CD14-positive monocyte (primary cell): ENCODE measurements around the gene ZC3HAV1L. TPM values are rescaled to one million over a fixed set of nuclear protein-coding genes. Genes with fewer than 3 reads are reported as not detected.

ENCODE experiments used
- DNase-seq, 3 donors: peaks; one replicate each; pipeline ENCODE4 v3.0.0-alpha.2; 2011 to 2022
- H2AFZ ChIP-seq: 2 replicates; pipeline ENCODE4 v1.6.0; 2012; ENCODE audit warnings: mild to moderate bottlenecking, low read depth, low read length, inconsistent platforms; ENCODE audit not compliant: insufficient read depth, poor library complexity, severe bottlenecking
- H3K27ac ChIP-seq, 2 donors: 1 replicate in 1 of 2; 2 replicates in 1 of 2; pipeline ENCODE4 v1.5.1; 2012 to 2013; ENCODE audit warnings: low read length in 2 of 2, control low read depth in 1 of 2, inconsistent platforms in 1 of 2, low read depth in 1 of 2, mild to moderate bottlenecking in 1 of 2
- H3K27me3 ChIP-seq, 2 donors: one replicate each; pipeline versions ENCODE4 v1.6.0 to v1.6.1; 2011 to 2013; ENCODE audit warnings: low read length in 2 of 2; ENCODE audit not compliant: control insufficient read depth in 2 of 2, insufficient read depth in 2 of 2
- H3K36me3 ChIP-seq, 2 donors: replicated peaks in 1 of 2; 1 replicate in 1 of 2; 2 replicates in 1 of 2; pipeline versions ENCODE4 v1.5.1 to v1.6.1; 2012 to 2013; ENCODE audit warnings: low read length in 2 of 2, control low read depth in 1 of 2, inconsistent platforms in 1 of 2, mild to moderate bottlenecking in 1 of 2; ENCODE audit not compliant: insufficient read depth in 2 of 2, control insufficient read depth in 1 of 2
- H3K4me1 ChIP-seq, 2 donors: 1 replicate in 1 of 2; 2 replicates in 1 of 2; pipeline versions ENCODE4 v1.5.1 to v1.6.1; 2012 to 2013; ENCODE audit warnings: low read length in 2 of 2, control low read depth in 1 of 2, inconsistent platforms in 1 of 2, mild to moderate bottlenecking in 1 of 2, moderate library complexity in 1 of 2; ENCODE audit not compliant: insufficient read depth in 2 of 2, control insufficient read depth in 1 of 2
- H3K4me2 ChIP-seq: replicated peaks from 2 replicates; pipeline ENCODE3; 2012; ENCODE audit warnings: low read length, moderate library complexity, mild to moderate bottlenecking; ENCODE audit not compliant: poor library complexity, severe bottlenecking; ENCODE audit errors: extremely low read depth
- H3K4me3 ChIP-seq, 3 experiments: fragments of 200-600 bp in 1 of 3; sonication (generic) in 1 of 3; replicated peaks in 1 of 3; 1 replicate in 2 of 3; 2 replicates in 1 of 3; pipeline ENCODE4 v1.5.1; 2011 to 2013; ENCODE audit warnings: low read length in 3 of 3, mild to moderate bottlenecking in 3 of 3, control low read depth in 2 of 3, low read depth in 2 of 3, inconsistent platforms in 1 of 3, moderate library complexity in 1 of 3
- H3K79me2 ChIP-seq: 2 replicates; pipeline ENCODE4 v1.6.0; 2012; ENCODE audit warnings: mild to moderate bottlenecking, control low read depth, inconsistent platforms, low read length, moderate library complexity; ENCODE audit not compliant: insufficient read depth
- H3K9ac ChIP-seq: 2 replicates; pipeline ENCODE4 v1.6.0; 2017; ENCODE audit warnings: low read length, mild to moderate bottlenecking; ENCODE audit not compliant: insufficient read depth, poor library complexity, severe bottlenecking
- H3K9me3 ChIP-seq, 2 donors: replicated peaks in 1 of 2; 1 replicate in 1 of 2; 2 replicates in 1 of 2; pipeline versions ENCODE4 v1.5.1 to v1.6.1; 2012 to 2013; ENCODE audit warnings: low read length in 2 of 2, control low read depth in 1 of 2; ENCODE audit not compliant: control insufficient read depth in 1 of 2, insufficient read depth in 1 of 2
- H4K20me1 ChIP-seq: 2 replicates; pipeline ENCODE4 v1.6.0; 2012; ENCODE audit warnings: mild to moderate bottlenecking, low read length, control low read depth, moderate library complexity; ENCODE audit not compliant: insufficient read depth
- H3K27ac Mint-ChIP-seq, 7 donors: one replicate each; pipeline ENCODE4 v1.8.0; 2020; ENCODE audit warnings: mild to moderate bottlenecking in 7 of 7, mixed read lengths in 7 of 7, moderate library complexity in 6 of 7, inconsistent platforms in 2 of 7
- H3K27me3 Mint-ChIP-seq, 3 donors: one replicate each; pipeline ENCODE4 v1.8.0; 2021 to 2022; ENCODE audit warnings: low read depth in 3 of 3, mild to moderate bottlenecking in 3 of 3, mixed read lengths in 3 of 3, moderate library complexity in 3 of 3, inconsistent platforms in 1 of 3
- H3K36me3 Mint-ChIP-seq, 2 donors: one replicate each; pipeline ENCODE4 v1.8.0; 2020; ENCODE audit warnings: mixed read lengths in 2 of 2, inconsistent platforms in 1 of 2, mild to moderate bottlenecking in 1 of 2
- H3K4me1 Mint-ChIP-seq: one replicate; pipeline ENCODE4 v1.8.0; 2020; ENCODE audit warnings: mild to moderate bottlenecking, mixed read lengths
- H3K4me3 Mint-ChIP-seq, 2 donors: one replicate each; pipeline ENCODE4 v1.8.0; 2020; ENCODE audit warnings: mild to moderate bottlenecking in 2 of 2, mixed read lengths in 2 of 2, moderate library complexity in 1 of 2
- H3K9me3 Mint-ChIP-seq, 7 donors: one replicate each; pipeline ENCODE4 v1.8.0; 2020 to 2022; ENCODE audit warnings: mixed read lengths in 7 of 7, mild to moderate bottlenecking in 6 of 7, moderate library complexity in 6 of 7, inconsistent platforms in 2 of 7
- CTCF ChIP-seq: fragments of 200-600 bp; IDR thresholded peaks from one replicate; pipeline ENCODE4 v1.8.0; 2022; ENCODE audit warnings: antibody characterized with exemption, mild to moderate bottlenecking
- WGBS: methylation state at CpG from one replicate; pipeline ENCODE4 v1.1.5; 2013; ENCODE audit warnings: missing lambda C conversion rate; ENCODE audit not compliant: insufficient coverage; 5-methylcytosine and 5-hydroxymethylcytosine counted together
- intact Hi-C, 2 donors: fragments of 100-400 bp; cut with micrococcal nuclease; formaldehyde crosslinking; loops; one replicate each; pipeline versions ENCODE4 v1.15.0 to v1.15.1; 2023
- polyA plus RNA-seq, 3 donors: library from polyadenylated mRNA; depleted of rRNA in 1 of 3; unstranded in 2 of 3; stranded (reverse) in 1 of 3; fragments of 300-500 nt in 2 of 3; fragments of >200 nt in 1 of 3; fragmentation: Illumina TruSeq in 2 of 3; gene quantifications; 1 replicate in 2 of 3; 2 replicates in 1 of 3; pipeline ENCODE4 v1.2.3, GENCODE V29; 2012 to 2021

Gene ZC3HAV1L
- polyA plus RNA-seq, 3 donors = 0.10 TPM; not detected in 2

DNA sequence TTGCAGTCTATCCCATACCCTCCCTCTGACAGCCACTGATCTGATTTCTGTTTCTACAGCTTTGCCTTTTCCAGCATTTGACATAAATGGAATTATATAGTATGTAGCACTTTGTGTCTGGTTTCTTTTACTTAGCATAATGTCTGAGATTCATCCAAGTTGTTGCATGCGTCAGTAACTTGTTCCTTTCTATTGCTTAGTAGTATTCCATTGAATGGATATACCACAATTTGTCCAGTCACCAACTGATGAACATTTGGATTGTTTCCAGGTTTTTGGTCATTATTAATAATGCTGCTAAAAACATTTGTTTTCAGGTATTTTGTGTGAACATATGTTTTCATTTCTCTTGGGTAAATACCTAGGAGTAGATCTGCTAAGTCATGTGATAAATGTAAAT lies 48.2 kb downstream of the ZC3HAV1L start:
- no peak overlapping the region for H3K9ac ChIP-seq
- no peaks in the 10 kb centered on the region for H3K36me3 Mint-ChIP-seq
- no peak overlapping the region for H3K4me2 ChIP-seq
- DNase-seq = no peak
- H3K4me1 ChIP-seq = no peaks in the 10 kb centered on the region
- H3K4me1 Mint-ChIP-seq = no peaks in the 10 kb centered on the region
- H2AFZ ChIP-seq = no peak overlapping the region
- intact Hi-C loops = no loop called here
- H3K79me2 ChIP-seq = no peaks in the 10 kb centered on the region
- H3K4me3 Mint-ChIP-seq = no peak overlapping the region
- no peaks in the 10 kb centered on the region for H3K36me3 ChIP-seq
- peaks cover 0 to 8% of the 10 kb centered on the region in 2 donors for H3K9me3 ChIP-seq
- no peak overlapping the region for H3K4me3 ChIP-seq
- H3K9me3 Mint-ChIP-seq = peaks cover under 1 to 13% (median 6%) of the 10 kb centered on the region in 7 donors
- H4K20me1 ChIP-seq = no peaks in the 10 kb centered on the region
- H3K27ac Mint-ChIP-seq = no peak overlapping the region
- WGBS = no CpG with 5 or more reads among the region's 1 CpG
- H3K27me3 ChIP-seq = peaks cover 3 to 10% of the 10 kb centered on the region in 2 donors
- no peak for TF ChIP-seq CTCF
- peaks cover 7 to 10% (median 7%) of the 10 kb centered on the region in 3 donors for H3K27me3 Mint-ChIP-seq
- no peak overlapping the region for H3K27ac ChIP-seq

- H3K9ac ChIP-seq = no peak overlapping the region
- intact Hi-C loops = no loop called here
- H3K27ac Mint-ChIP-seq = peak overlapping the region in 1 of 7 donors; percentile 55
- peaks cover 39 to 42% (median 42%) of the 10 kb centered on the region in 3 donors for H3K27me3 Mint-ChIP-seq
- H3K79me2 ChIP-seq = no peaks in the 10 kb centered on the region
- H3K4me1 Mint-ChIP-seq = peaks cover 14% of the 10 kb centered on the region
- H4K20me1 ChIP-seq = no peaks in the 10 kb centered on the region
- H3K36me3 ChIP-seq = no peaks in the 10 kb centered on the region
- peaks cover 30 to 46% of the 10 kb centered on the region in 2 donors for H3K27me3 ChIP-seq
- 30% methylated on average over 14 of the region's 14 CpGs for WGBS
- TF ChIP-seq CTCF = no peak
- peak overlapping the region in 2 of 3 experiments; percentile 37 to 75 for H3K4me3 ChIP-seq
- H3K36me3 Mint-ChIP-seq = peaks cover 3 to 12% of the 10 kb centered on the region in 2 donors
- peaks cover 0 to 16% (median 7%) of the 10 kb centered on the region in 7 donors for H3K9me3 Mint-ChIP-seq
- H3K4me1 ChIP-seq = peaks cover 13 to 14% of the 10 kb centered on the region in 2 donors
- H3K27ac ChIP-seq = no peak overlapping the region
- peak overlapping the region; percentile 73 to 82 for H3K4me3 Mint-ChIP-seq
- peak overlapping the region; percentile 87 for H3K4me2 ChIP-seq
- peaks cover 0 to 6% of the 10 kb centered on the region in 2 donors for H3K9me3 ChIP-seq
- peak overlapping the region; percentile 88 for H2AFZ ChIP-seq
- DNase-seq = no peak
These were observed 53.6 kb downstream of the ZC3HAV1L start for GRCh38 chr7:138982204-138982623.
